Measurements from ENCODE around the gene OR14I1. TPM values are rescaled to one million over a fixed set of nuclear protein-coding genes. Genes with fewer than 3 reads are reported as not detected.

OR14I1 gene
- total and polyA plus RNA-seq, 9 of the 15 experiments (the other 6 are each of a cell fraction or from before 2014, with no cell fraction given): not detected

GRCh38 chr1:248696774-248697173, 5.8 kb downstream of the OR14I1 start (continued):
- no peak for TF ChIP-seq PTBP1 (IDR thresholded peaks at IDR 0.05; ENCODE audit: low read depth, low read length)
- TF ChIP-seq MXI1 (IDR thresholded peaks at IDR 0.05; ENCODE audit: low read depth, low read length): no peak
- TF ChIP-seq MBD2 (IDR thresholded peaks at IDR 0.05; ENCODE audit: borderline replicate concordance, low read depth): no peak

GRCh38 chr1:248696261-248696660, 6.3 kb downstream of the OR14I1 start:
- Histone ChIP-seq H4K20me1 (replicated peaks; ENCODE audit: control insufficient read depth, insufficient read depth, low read length) (no peaks in the 10 kb centered on the region), H3K4me2 (ENCODE audit: insufficient read depth, low read length) (no peak overlapping the region), H3K9me3 (replicated peaks; ENCODE audit: control insufficient read depth, insufficient read depth, low read depth, low read length) (no peaks in the 10 kb centered on the region), H3K9ac (ENCODE audit: insufficient read depth in 1 of 2, low read depth in 2 of 2, low read length in 2 of 2) (no peak overlapping the region), H3K27me3 (ENCODE audit: control insufficient read depth in 2 of 2, insufficient read depth in 2 of 2, low read length in 2 of 2) (0 out of 5 replicates have a peak, but pooled peaks cover 0 to 5% of the 10 kb centered on the region in 2 experiments), H3K27ac (ENCODE audit: extremely low read depth, low read depth, low read length) (no peak overlapping the region), H3K4me3 (no peak overlapping the region), H2AFZ (ENCODE audit: low read depth, low read length) (no peak overlapping the region), H3K79me2 (ENCODE audit: control insufficient read depth, insufficient read depth, low read length) (no peaks in the 10 kb centered on the region), H3K4me1 (replicated peaks in 1 of 2; ENCODE audit: control insufficient read depth in 2 of 2, insufficient read depth in 2 of 2, low read length in 2 of 2) (peaks cover 0 to 9% of the 10 kb centered on the region in 2 experiments; a peak in 3 of 5 replicates), H3K36me3 (ENCODE audit: control insufficient read depth, insufficient read depth, low read length) (no peaks in the 10 kb centered on the region), H3K9me1 (ENCODE audit: control insufficient read depth, insufficient read depth, low read length) (no peaks in the 10 kb centered on the region)
- in situ Hi-C loops (cut with MboI) (no loop called here), intact Hi-C loops (cut with micrococcal nuclease) (no loop called here)
- ATAC-seq (peak; percentile 66), FAIRE-seq (no peak), DNase-seq (ENCODE audit: extremely low read depth in 1 of 4, low spot score in 3 of 4) (peak in 2 of 4 experiments; percentile 15 to 27)
- WGBS (ENCODE audit: insufficient coverage, low coverage, missing lambda C conversion rate): 0% methylated on average over 3 of the region's 3 CpGs
- ChIA-PET CTCF (ENCODE audit: low intra/inter-chr PET ratio) (interaction anchor here (1.2 kb wide), 1 partner anchor 111 kb away, joined by 4 read pairs; no protein-coding TSS in a partner anchor), POLR2A (no interaction called here)
- BruUV-seq (replicated peaks): no TSS peak
- no peak for TF ChIP-seq ZNF134 (CRISPR knock-in tag; conservative IDR thresholded peaks at IDR 0.05)
- no peak for TF ChIP-seq ZBTB40 (IDR thresholded peaks at IDR 0.05)
- TF ChIP-seq ZBTB40 (CRISPR knock-in tag; IDR thresholded peaks at IDR 0.05): no peak
- TF ChIP-seq RHOXF2B (CRISPR knock-in tag; conservative IDR thresholded peaks at IDR 0.05): no peak
- no peak for TF ChIP-seq BHLHE40 (IDR thresholded peaks at IDR 0.05; ENCODE audit: low read length)
- no peak for TF ChIP-seq XRCC3 (IDR thresholded peaks at IDR 0.05)
- TF ChIP-seq ZNF212 (CRISPR knock-in tag; IDR thresholded peaks at IDR 0.05): no peak
- TF ChIP-seq DPF2 (IDR thresholded peaks at IDR 0.05): no peak
- TF ChIP-seq STAT5B (CRISPR knock-in tag; IDR thresholded peaks at IDR 0.05): no peak
- no peak for TF ChIP-seq POLR2AphosphoS2 (IDR thresholded peaks at IDR 0.05; ENCODE audit: low read length)
- TF ChIP-seq ZNF395 (CRISPR knock-in tag; IDR thresholded peaks at IDR 0.05): no peak
